Transverse colon (tissue), 4 donors: ENCODE measurements around the gene GPX2. TPM values are rescaled to one million over a fixed set of nuclear protein-coding genes. Genes with fewer than 3 reads are reported as not detected.

Experiments
- DNase-seq: peaks from one replicate; pipeline ENCODE4 v3.0.0-alpha.2; 2019
- H3K27ac ChIP-seq, 4 donors: fragments of 200-600 bp; sonication (generic); 2 replicates each; pipeline ENCODE4 v1.5.1; 2016 to 2018; ENCODE audit warnings: inconsistent platforms in 4 of 4
- H3K27me3 ChIP-seq: fragments of 200-600 bp; sonication (generic); 2 replicates; pipeline ENCODE4 v1.5.1; 2017; ENCODE audit warnings: inconsistent platforms
- H3K36me3 ChIP-seq, 4 donors: fragments of 200-600 bp; sonication (generic); 2 replicates each; pipeline ENCODE4 v1.5.1; 2017 to 2019; ENCODE audit warnings: inconsistent platforms in 4 of 4
- H3K4me1 ChIP-seq, 4 donors: fragments of 200-600 bp; sonication (generic); 2 replicates each; pipeline ENCODE4 v1.5.1; 2017 to 2020; ENCODE audit warnings: inconsistent platforms in 4 of 4
- H3K4me3 ChIP-seq, 4 donors: fragments of 200-600 bp; sonication (generic); 1 replicate in 1 of 4; 2 replicates in 3 of 4; pipeline versions ENCODE4 v1.5.1 to v1.6.1; 2017 to 2019; ENCODE audit warnings: inconsistent platforms in 4 of 4
- H3K9me3 ChIP-seq, 2 donors: fragments of 200-600 bp; sonication (generic); 2 replicates each; pipeline ENCODE4 v1.5.1; 2017 to 2019; ENCODE audit warnings: inconsistent platforms in 2 of 2
- EP300 ChIP-seq: sonication (generic); formaldehyde crosslinking; IDR thresholded peaks from one replicate; pipeline ENCODE4 v1.6.1; 2017; ENCODE audit warnings: antibody characterized with exemption, low read depth
- POLR2A ChIP-seq: fragments of 450-650 bp; IDR thresholded peaks from one replicate; pipeline ENCODE4 v1.6.1; 2016; ENCODE audit warnings: antibody characterized with exemption, mild to moderate bottlenecking, moderate library complexity
- POLR2AphosphoS5 ChIP-seq, 3 donors: sonication (generic); formaldehyde crosslinking; IDR thresholded peaks; one replicate each; pipeline ENCODE4 v1.6.1; 2016; ENCODE audit warnings: antibody characterized with exemption in 3 of 3
- WGBS, 2 donors: methylation state at CpG; one replicate each; pipeline ENCODE4 v1.1.5; 2018; ENCODE audit warnings: low coverage in 1 of 2; 5-methylcytosine and 5-hydroxymethylcytosine counted together
- in situ Hi-C, 4 donors: fragments of 200-750 bp; cut with MboI; loops; one replicate each; pipeline versions ENCODE4 v1.15.0 to v1.15.1; 2017; ENCODE audit warnings: low sequenced_read_pairs in 3 of 4, low pct_ligation_motif_present in 1 of 4, low pct_unique_long_range_greater_than_20kb in 1 of 4
- intact Hi-C: fragments of 100-400 bp; cut with DNase I; formaldehyde crosslinking; loops from one replicate; pipeline ENCODE4 v1.15.1; 2023; ENCODE audit warnings: low total_unique reads
- total RNA-seq, 4 donors: library from RNA; depleted of rRNA; stranded (reverse); fragments of >200 nt; gene quantifications; one replicate each; pipeline ENCODE4 v1.1.0, GENCODE V29; 2016
- TF ChIP-seq, protein P1 (sequence below), 5 experiments: fragments of 200-600 bp in 3 of 5; fragments of 450-650 bp in 2 of 5; sonication (generic) in 3 of 5; IDR thresholded peaks; 1 replicate in 2 of 5; 2 replicates in 3 of 5; pipeline ENCODE4 v1.5.1; 2016 to 2017; ENCODE audit warnings: antibody characterized with exemption in 5 of 5, inconsistent platforms in 3 of 5, mild to moderate bottlenecking in 2 of 5, moderate library complexity in 1 of 5

GPX2 gene
- total RNA-seq, 4 donors from 2014 or later: 7.9 to 292 (median 204) TPM

DNA sequence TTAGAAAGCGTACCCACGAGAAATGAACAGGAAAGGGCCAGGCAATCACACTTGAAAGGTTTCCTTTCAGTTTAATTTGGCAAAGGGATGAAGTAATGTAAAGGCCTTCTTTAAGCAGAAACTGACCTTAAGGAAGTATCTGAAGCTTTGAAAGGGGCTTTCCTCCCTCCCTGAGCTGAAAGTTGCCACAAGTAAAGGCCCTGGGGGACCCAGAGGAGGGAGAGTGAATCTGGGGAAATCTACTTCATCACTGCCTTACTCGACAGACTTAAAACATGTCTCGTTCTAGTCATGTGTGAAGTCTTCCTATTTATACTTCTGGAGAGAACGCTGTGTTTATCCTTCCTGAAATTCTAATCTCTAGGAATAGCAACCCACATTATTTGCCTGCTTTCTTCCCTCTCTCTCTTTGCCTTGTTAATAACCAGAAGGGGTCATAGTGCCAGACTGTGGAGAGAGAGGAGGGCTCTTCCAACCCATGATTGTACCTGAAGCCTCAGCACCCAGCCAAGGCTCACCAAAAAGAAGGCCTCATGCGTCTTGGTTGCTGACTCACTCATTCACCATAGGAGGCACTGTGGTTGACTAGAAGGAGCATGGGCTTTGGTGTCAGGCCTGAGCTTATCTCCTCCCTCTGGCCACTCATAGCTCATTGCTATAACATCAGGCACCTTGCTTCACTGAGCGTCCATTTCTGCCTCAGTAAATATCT is 10.2 kb upstream of the GPX2 start:
- no peaks in the 10 kb centered on the region for H3K4me1 ChIP-seq
- H3K36me3 ChIP-seq: no peaks in the 10 kb centered on the region
- no peaks in the 10 kb centered on the region for H3K9me3 ChIP-seq
- intact Hi-C loops: no loop called here
- TF ChIP-seq, protein P1, sequence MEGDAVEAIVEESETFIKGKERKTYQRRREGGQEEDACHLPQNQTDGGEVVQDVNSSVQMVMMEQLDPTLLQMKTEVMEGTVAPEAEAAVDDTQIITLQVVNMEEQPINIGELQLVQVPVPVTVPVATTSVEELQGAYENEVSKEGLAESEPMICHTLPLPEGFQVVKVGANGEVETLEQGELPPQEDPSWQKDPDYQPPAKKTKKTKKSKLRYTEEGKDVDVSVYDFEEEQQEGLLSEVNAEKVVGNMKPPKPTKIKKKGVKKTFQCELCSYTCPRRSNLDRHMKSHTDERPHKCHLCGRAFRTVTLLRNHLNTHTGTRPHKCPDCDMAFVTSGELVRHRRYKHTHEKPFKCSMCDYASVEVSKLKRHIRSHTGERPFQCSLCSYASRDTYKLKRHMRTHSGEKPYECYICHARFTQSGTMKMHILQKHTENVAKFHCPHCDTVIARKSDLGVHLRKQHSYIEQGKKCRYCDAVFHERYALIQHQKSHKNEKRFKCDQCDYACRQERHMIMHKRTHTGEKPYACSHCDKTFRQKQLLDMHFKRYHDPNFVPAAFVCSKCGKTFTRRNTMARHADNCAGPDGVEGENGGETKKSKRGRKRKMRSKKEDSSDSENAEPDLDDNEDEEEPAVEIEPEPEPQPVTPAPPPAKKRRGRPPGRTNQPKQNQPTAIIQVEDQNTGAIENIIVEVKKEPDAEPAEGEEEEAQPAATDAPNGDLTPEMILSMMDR (IDR thresholded peaks at IDR 0.05): no peak
- TF ChIP-seq POLR2AphosphoS5 (IDR thresholded peaks at IDR 0.05) (no peak), EP300 (no peak), POLR2A (no peak)
- no peak for DNase-seq
- WGBS, 2 donors: 74 to 75% methylated on average over 4 to 7 of the region's 7 CpGs
- no peak overlapping the region for H3K27ac ChIP-seq
- in situ Hi-C loops: no loop called here
- no peak overlapping the region for H3K4me3 ChIP-seq
- H3K27me3 ChIP-seq: no peaks in the 10 kb centered on the region

DNA sequence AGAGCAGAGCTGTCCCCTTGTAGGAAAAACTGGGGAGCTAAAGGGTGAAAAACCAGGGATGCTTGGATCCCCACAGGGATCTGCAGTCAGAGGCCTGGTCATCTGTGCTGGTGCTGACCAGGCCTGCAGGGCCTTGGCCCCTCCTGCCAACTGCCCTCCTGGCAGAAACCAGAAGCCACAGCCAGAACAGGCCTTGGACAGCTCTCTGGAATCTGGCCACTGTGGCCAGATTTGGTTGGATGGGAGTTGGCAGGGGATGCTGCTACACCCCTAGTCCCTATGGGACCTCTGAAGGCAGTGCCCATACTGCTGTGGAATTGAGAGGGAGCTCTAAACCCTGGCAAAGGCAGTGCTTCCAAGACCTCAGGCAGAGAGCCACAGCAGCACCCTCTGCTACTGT is 9.2 kb upstream of the GPX2 start:
- no peaks in the 10 kb centered on the region for H3K4me1 ChIP-seq
- in situ Hi-C loops (no loop called here), intact Hi-C loops (no loop called here)
- no peaks in the 10 kb centered on the region for H3K9me3 ChIP-seq
- no peaks in the 10 kb centered on the region for H3K27me3 ChIP-seq
- TF ChIP-seq EP300 (no peak), POLR2A (no peak), POLR2AphosphoS5 (IDR thresholded peaks at IDR 0.05) (no peak)
- TF ChIP-seq, protein P1 (IDR thresholded peaks at IDR 0.05): no peak
- H3K27ac ChIP-seq: no peak overlapping the region
- no peak for DNase-seq
- no peaks in the 10 kb centered on the region for H3K36me3 ChIP-seq
- H3K4me3 ChIP-seq: no peak overlapping the region

DNA sequence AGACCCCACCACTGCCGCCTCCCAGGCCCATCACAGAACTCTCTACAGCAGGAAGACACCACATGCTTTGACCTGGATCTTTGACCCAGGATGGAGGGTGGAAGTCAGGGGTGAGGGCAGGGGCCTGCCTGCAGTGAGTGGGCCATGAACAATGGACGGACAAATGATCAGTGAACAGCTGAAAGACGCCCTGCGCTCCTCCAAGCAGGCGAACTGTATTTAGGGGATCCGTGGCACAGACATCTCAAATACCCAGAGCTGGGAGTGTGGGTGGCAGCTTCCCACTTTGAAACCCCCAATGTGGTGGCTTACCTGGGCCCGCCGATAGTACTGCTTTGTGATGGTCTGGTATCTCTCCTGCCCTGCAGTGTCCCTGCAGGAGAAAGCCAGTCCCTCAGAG is 8.7 kb upstream of the GPX2 start:
- Histone ChIP-seq H3K9me3 (no peaks in the 10 kb centered on the region), H3K27me3 (no peaks in the 10 kb centered on the region), H3K4me1 (no peaks in the 10 kb centered on the region), H3K36me3 (no peaks in the 10 kb centered on the region), H3K4me3 (no peak overlapping the region), H3K27ac (no peak overlapping the region)
- in situ Hi-C loops (no loop called here), intact Hi-C loops (no loop called here)
- TF ChIP-seq POLR2AphosphoS5 (IDR thresholded peaks at IDR 0.05) (no peak), POLR2A (no peak), EP300 (no peak)
- TF ChIP-seq, protein P1 (IDR thresholded peaks at IDR 0.05): no peak
- DNase-seq: no peak
- 92% methylated on average over 8 of the region's 8 CpGs; no CpG with 5 or more reads in 1 of the 2 donors for WGBS, 2 donors

DNA sequence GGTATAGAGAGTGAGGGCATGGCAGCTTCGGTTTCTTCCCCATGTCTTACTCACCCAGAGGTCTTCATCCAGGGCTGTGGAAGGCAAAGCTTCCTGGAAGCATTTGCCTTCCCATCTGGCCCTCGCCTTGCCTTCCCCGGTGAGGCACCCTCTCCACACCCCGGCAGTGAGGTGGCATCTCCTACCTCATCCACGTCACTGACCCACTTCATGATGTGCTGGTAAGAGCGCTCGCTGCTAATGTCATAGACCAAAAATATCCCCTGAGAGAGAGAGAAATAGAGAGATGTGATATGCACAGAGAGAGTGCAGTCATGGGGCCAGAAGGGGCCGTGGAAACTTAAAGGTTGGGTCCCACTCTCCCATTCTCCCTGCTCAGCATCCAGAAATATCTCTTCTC is 8.3 kb upstream of the GPX2 start:
- no peaks in the 10 kb centered on the region for H3K27me3 ChIP-seq
- no peaks in the 10 kb centered on the region for H3K4me1 ChIP-seq
- WGBS, 2 donors: 93% methylated on average over 8 of the region's 8 CpGs; no CpG with 5 or more reads in 1 of the 2 donors
- TF ChIP-seq POLR2AphosphoS5 (IDR thresholded peaks at IDR 0.05): no peak
- TF ChIP-seq, protein P1 (IDR thresholded peaks at IDR 0.05): no peak
- no peak for TF ChIP-seq EP300
- TF ChIP-seq POLR2A: no peak
- no peak overlapping the region for H3K4me3 ChIP-seq
- H3K9me3 ChIP-seq: no peaks in the 10 kb centered on the region
- no peaks in the 10 kb centered on the region for H3K36me3 ChIP-seq
- no peak overlapping the region for H3K27ac ChIP-seq
- intact Hi-C loops: no loop called here
- in situ Hi-C loops: no loop called here
- no peak for DNase-seq
